Panc1 (cell line): ENCODE measurements around the gene ABAT. TPM values are rescaled to one million over a fixed set of nuclear protein-coding genes. Genes with fewer than 3 reads are reported as not detected.

Experiments
- ATAC-seq: fragments of 200-7000 bp; cut with Tn5 transposase; 2 replicates; pipeline ENCODE4 v1.9.1; 2020; ENCODE audit warnings: mild to moderate bottlenecking, moderate library complexity
- BruUV-seq: library from RNA; stranded (reverse); fragments of 400-500 nt; replicated peaks from 2 replicates; lab custom pipeline; 2021; lab: Mats Ljungman, UMichigan
- CTCF ChIA-PET: fragments of 300-600 bp; sonication (Branson Sonifier 250); formaldehyde crosslinking; loops from one replicate; lab custom pipeline; 2022; ENCODE audit warnings: antibody characterized with exemption; lab: Charles Lee
- POLR2A ChIA-PET: fragments of 300-600 bp; sonication (Branson Sonifier 250); formaldehyde crosslinking; loops from one replicate; lab custom pipeline; 2022; ENCODE audit warnings: antibody characterized with exemption; lab: Charles Lee
- DNase-seq: peaks from one replicate; pipeline ENCODE4 v3.0.0-alpha.2; 2010; ENCODE audit warnings: low read depth, low spot score
- H3K27ac ChIP-seq: 2 replicates; pipeline ENCODE4 v1.5.1; 2011; ENCODE audit warnings: mild to moderate bottlenecking, low read length, inconsistent platforms
- H3K27me3 ChIP-seq: fragments of 200-500 bp; sonication (Bioruptor generic); 2 replicates; pipeline ENCODE4 v1.6.0; 2014; ENCODE audit warnings: low read length, inconsistent platforms; ENCODE audit not compliant: control insufficient read depth, insufficient read depth
- H3K36me3 ChIP-seq: fragments of 200-500 bp; sonication (Bioruptor generic); 2 replicates; pipeline ENCODE4 v1.5.1; 2014; ENCODE audit warnings: inconsistent platforms, mild to moderate bottlenecking, low read length, moderate library complexity; ENCODE audit not compliant: control insufficient read depth, insufficient read depth
- H3K4me1 ChIP-seq: 2 replicates; pipeline ENCODE4 v1.5.1; 2011; ENCODE audit warnings: inconsistent platforms, mild to moderate bottlenecking, low read length, moderate library complexity; ENCODE audit not compliant: control insufficient read depth, insufficient read depth
- H3K4me3 ChIP-seq, 2 experiments: 2 replicates each; pipeline ENCODE4 v1.5.1; 2011 to 2012; ENCODE audit warnings: low read depth in 2 of 2, low read length in 2 of 2, mild to moderate bottlenecking in 2 of 2, inconsistent platforms in 1 of 2, moderate library complexity in 1 of 2
- H3K9me3 ChIP-seq: fragments of 200-500 bp; sonication (Bioruptor generic); 2 replicates; pipeline ENCODE4 v1.5.1; 2014; ENCODE audit warnings: low read depth, mild to moderate bottlenecking, inconsistent platforms, low read length, moderate library complexity; ENCODE audit not compliant: control insufficient read depth, insufficient read depth
- POLR2AphosphoS5 ChIP-seq: IDR thresholded peaks from 2 replicates; pipeline ENCODE4 v1.6.1; 2012; ENCODE audit warnings: mild to moderate bottlenecking, low read depth, low read length, moderate library complexity
- SIN3A ChIP-seq: IDR thresholded peaks from 2 replicates; pipeline ENCODE4 v1.6.1; 2012; ENCODE audit warnings: low read depth, mild to moderate bottlenecking, low read length, moderate library complexity, borderline replicate concordance; ENCODE audit not compliant: insufficient read depth
- TCF7L2 ChIP-seq: IDR thresholded peaks from 2 replicates; pipeline ENCODE4 v1.6.1; 2011; ENCODE audit warnings: mild to moderate bottlenecking, low read depth, low read length, inconsistent platforms
- in situ Hi-C: cut with HindIII; loops from 2 replicates; pipeline ENCODE4 v1.10.0; 2016; ENCODE audit warnings: low sequenced_read_pairs, low pct_unique_long_range_greater_than_20kb
- intact Hi-C: fragments of 100-400 bp; cut with micrococcal nuclease; formaldehyde crosslinking; loops from one replicate; pipeline ENCODE4 v1.10.0; 2022; ENCODE audit not compliant: unreplicated experiment
- total RNA-seq: library from RNA; stranded (reverse); gene quantifications from one replicate; pipeline ENCODE4 v1.2.1, GENCODE V29; 2021; ENCODE audit not compliant: unreplicated experiment
- TF ChIP-seq, protein P1 (sequence below): fragments of 450-650 bp; IDR thresholded peaks from 2 replicates; pipeline ENCODE4 v1.5.1; 2017; ENCODE audit warnings: mild to moderate bottlenecking
- TF ChIP-seq, protein P2 (sequence below), 2 experiments: IDR thresholded peaks; 2 replicates each; pipeline ENCODE4 v1.6.1; 2011 to 2012; ENCODE audit warnings: low read depth in 2 of 2, control low read depth in 1 of 2, low read length in 1 of 2, mild to moderate bottlenecking in 1 of 2, moderate library complexity in 1 of 2; ENCODE audit not compliant: insufficient read depth in 1 of 2

Gene ABAT
- total RNA-seq, 1 experiment from 2014 or later: 0.77 TPM

DNA sequence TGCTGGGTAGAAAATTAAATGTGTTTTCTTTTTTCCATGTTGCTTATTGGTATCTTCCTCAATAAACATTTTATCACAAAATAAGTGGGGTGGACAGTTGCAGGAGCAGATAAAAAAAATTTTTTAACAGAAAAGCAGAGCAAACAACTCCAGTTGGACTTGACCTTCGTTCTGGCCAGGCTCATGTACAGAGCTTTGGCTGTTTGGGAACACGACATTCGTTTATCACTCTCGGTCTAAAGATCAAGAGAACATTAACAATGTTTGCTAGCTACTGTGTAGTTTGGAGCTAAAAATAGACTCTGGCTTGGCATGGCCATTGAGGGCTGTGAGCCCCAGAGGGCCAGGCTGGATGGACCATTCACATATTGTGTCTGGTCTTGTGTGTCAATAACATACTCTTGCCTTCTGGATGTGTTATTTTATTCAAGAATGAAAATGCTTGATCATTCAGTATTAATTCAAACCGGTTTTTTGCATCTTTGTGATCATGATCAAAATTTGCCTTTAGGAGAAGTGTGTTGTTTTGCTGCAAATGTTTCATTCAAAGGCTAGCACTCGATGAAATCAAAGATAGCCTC lies 66.4 kb downstream of the ABAT start:
- CTCF ChIA-PET: no interaction called here
- TF ChIP-seq TCF7L2 (no peak), SIN3A (no peak), POLR2AphosphoS5 (no peak)
- TF ChIP-seq, protein P1, sequence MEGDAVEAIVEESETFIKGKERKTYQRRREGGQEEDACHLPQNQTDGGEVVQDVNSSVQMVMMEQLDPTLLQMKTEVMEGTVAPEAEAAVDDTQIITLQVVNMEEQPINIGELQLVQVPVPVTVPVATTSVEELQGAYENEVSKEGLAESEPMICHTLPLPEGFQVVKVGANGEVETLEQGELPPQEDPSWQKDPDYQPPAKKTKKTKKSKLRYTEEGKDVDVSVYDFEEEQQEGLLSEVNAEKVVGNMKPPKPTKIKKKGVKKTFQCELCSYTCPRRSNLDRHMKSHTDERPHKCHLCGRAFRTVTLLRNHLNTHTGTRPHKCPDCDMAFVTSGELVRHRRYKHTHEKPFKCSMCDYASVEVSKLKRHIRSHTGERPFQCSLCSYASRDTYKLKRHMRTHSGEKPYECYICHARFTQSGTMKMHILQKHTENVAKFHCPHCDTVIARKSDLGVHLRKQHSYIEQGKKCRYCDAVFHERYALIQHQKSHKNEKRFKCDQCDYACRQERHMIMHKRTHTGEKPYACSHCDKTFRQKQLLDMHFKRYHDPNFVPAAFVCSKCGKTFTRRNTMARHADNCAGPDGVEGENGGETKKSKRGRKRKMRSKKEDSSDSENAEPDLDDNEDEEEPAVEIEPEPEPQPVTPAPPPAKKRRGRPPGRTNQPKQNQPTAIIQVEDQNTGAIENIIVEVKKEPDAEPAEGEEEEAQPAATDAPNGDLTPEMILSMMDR: no peak
- TF ChIP-seq, protein P2, sequence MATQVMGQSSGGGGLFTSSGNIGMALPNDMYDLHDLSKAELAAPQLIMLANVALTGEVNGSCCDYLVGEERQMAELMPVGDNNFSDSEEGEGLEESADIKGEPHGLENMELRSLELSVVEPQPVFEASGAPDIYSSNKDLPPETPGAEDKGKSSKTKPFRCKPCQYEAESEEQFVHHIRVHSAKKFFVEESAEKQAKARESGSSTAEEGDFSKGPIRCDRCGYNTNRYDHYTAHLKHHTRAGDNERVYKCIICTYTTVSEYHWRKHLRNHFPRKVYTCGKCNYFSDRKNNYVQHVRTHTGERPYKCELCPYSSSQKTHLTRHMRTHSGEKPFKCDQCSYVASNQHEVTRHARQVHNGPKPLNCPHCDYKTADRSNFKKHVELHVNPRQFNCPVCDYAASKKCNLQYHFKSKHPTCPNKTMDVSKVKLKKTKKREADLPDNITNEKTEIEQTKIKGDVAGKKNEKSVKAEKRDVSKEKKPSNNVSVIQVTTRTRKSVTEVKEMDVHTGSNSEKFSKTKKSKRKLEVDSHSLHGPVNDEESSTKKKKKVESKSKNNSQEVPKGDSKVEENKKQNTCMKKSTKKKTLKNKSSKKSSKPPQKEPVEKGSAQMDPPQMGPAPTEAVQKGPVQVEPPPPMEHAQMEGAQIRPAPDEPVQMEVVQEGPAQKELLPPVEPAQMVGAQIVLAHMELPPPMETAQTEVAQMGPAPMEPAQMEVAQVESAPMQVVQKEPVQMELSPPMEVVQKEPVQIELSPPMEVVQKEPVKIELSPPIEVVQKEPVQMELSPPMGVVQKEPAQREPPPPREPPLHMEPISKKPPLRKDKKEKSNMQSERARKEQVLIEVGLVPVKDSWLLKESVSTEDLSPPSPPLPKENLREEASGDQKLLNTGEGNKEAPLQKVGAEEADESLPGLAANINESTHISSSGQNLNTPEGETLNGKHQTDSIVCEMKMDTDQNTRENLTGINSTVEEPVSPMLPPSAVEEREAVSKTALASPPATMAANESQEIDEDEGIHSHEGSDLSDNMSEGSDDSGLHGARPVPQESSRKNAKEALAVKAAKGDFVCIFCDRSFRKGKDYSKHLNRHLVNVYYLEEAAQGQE (IDR thresholded peaks at IDR 0.05; ENCODE audit: insufficient read depth in 1 of 2, low read depth in 2 of 2, low read length in 1 of 2): no peak
- H3K27ac ChIP-seq: no peak overlapping the region
- POLR2A ChIA-PET: no interaction called here
- in situ Hi-C loops (no loop called here), intact Hi-C loops (no loop called here)
- H3K9me3 ChIP-seq: no peaks in the 10 kb centered on the region
- DNase-seq (no peak), ATAC-seq (no peak)
- no peaks in the 10 kb centered on the region for H3K4me1 ChIP-seq
- BruUV-seq: no TSS peak
- no peaks in the 10 kb centered on the region for H3K36me3 ChIP-seq
- H3K27me3 ChIP-seq: peaks cover 9% of the 10 kb centered on the region
- H3K4me3 ChIP-seq: no peak overlapping the region

DNA sequence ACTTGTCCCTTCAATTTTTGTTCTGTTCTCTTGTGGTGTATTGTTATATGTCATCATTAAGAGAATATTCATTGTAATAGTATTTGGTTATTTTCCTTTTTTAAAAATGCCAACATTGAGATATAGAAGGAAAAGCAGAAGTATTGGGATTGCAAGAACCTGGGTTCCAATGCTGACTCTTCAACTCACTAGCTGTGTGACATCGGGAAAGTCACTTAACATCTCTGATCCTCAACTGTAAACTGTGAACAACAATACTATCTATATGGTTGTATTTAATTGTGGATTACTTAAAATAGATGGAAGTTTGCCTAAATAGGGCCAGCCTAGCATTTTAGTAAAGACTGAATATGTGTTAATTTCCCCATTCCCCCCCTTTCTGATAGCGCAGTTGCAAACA lies 67.2 kb downstream of the ABAT start:
- POLR2A ChIA-PET: no interaction called here
- peaks cover 9% of the 10 kb centered on the region for H3K27me3 ChIP-seq
- TF ChIP-seq POLR2AphosphoS5 (no peak), SIN3A (no peak), TCF7L2 (no peak)
- TF ChIP-seq, protein P1: no peak
- TF ChIP-seq, protein P2 (IDR thresholded peaks at IDR 0.05; ENCODE audit: insufficient read depth in 1 of 2, low read depth in 2 of 2, low read length in 1 of 2): no peak
- DNase-seq (no peak), ATAC-seq (no peak)
- CTCF ChIA-PET: no interaction called here
- BruUV-seq: no TSS peak
- in situ Hi-C loops (no loop called here), intact Hi-C loops (no loop called here)
- H3K4me1 ChIP-seq: no peaks in the 10 kb centered on the region
- no peak overlapping the region for H3K4me3 ChIP-seq
- H3K9me3 ChIP-seq: no peaks in the 10 kb centered on the region
- no peak overlapping the region for H3K27ac ChIP-seq
- H3K36me3 ChIP-seq: no peaks in the 10 kb centered on the region
